ENCODE measurements around the gene KCNK4.

KCNK4 gene

DNA sequence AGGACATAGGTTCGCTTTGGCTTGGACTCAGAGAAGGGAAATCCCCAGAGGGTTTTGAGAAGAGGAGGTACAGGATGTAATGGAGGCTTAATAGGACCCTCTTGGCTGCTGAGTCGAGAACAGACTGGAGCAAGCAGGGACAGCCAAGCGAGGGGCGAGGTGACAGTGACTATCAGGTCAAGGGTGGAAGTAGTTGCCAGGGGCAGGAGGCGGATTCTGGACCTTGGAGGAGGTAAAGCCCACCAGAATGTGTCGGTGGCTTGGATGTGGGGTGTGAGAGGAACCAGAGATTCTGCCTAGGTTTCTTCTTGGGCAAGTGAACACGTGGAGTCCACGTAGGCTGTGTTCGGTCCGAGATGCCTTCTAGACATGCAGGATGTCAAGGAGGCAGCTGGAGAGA, 21.8 kb downstream of the KCNK4 start:
- TF ChIP-seq POLR2AphosphoS5 (IDR thresholded peaks at IDR 0.05; ENCODE audit: low read depth, low read length) = no peak
- TF ChIP-seq TAF1 (IDR thresholded peaks at IDR 0.05; ENCODE audit: borderline replicate concordance, insufficient read depth, low read length) = no peak
- no peak for TF ChIP-seq FOXP2 (optimal IDR thresholded peaks at IDR 0.05; ENCODE audit: borderline replicate concordance, extremely low read depth, extremely low read length, insufficient read depth)

DNA sequence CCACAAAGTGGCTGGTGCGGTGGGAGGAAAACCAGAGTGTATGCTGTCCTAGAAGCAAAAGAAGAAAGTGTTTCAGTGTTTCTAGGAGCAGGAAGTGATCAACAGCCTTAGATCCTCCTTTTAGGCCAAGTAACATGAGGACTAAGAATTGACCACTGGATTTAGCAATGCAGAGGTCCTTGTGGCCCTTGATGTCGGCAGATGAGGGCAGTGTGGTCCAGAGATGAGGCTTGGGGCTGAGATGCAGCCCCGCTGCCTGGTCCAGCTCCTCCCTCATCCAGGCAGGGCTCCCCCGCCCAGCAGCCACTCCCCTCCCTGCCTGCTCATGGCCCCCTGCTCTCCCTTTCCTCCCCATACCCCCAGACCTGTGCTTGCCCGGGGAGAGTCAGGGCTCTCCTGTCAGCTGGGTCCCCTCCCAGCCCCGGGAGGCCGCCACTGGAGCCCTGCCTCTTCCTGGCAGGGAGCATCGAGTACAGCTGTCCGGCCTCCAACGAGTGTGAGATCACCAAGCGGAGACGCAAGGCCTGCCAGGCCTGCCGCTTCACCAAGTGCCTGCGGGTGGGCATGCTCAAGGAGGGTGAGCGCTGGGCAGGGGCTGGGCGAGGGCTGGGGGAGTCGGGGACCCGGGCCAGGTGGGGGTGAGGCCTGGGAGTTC, 22.5 kb downstream of the KCNK4 start:
- no peak for TF ChIP-seq POLR2AphosphoS5 (IDR thresholded peaks at IDR 0.05; ENCODE audit: low read depth, low read length)
- TF ChIP-seq TAF1 (IDR thresholded peaks at IDR 0.05; ENCODE audit: borderline replicate concordance, insufficient read depth, low read length) = no peak
- no peak for TF ChIP-seq SIN3A (IDR thresholded peaks at IDR 0.05; ENCODE audit: borderline replicate concordance, insufficient read depth, low read length)

DNA sequence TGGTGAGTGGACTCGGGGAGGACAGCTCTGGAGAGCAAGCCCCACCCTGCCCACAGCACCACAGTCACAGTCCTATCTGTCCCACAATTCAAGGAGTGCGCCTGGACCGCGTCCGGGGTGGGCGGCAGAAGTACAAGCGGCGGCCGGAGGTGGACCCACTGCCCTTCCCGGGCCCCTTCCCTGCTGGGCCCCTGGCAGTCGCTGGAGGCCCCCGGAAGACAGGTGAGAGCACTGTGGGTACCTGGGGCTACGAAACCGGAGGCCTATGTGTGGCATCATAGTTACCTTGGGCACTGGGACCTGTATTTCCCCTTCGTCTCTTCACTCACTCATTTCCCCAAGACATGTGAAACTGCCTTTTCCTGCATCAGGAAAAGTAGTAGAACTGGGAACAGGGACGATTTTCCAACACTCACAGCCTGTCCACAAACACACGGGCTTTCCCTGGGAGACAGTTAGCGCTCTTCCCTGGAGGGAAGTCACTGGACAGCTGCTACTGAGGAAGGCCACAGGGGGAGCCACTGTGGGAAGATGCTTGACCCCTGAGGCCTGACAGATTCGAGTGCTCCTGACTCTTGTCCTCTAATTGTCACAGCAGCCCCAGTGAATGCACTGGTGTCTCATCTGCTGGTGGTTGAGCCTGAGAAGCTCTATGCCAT, 23.2 kb downstream of the KCNK4 start:
- TF ChIP-seq SIN3A (IDR thresholded peaks at IDR 0.05; ENCODE audit: borderline replicate concordance, insufficient read depth, low read length) = no peak

DNA sequence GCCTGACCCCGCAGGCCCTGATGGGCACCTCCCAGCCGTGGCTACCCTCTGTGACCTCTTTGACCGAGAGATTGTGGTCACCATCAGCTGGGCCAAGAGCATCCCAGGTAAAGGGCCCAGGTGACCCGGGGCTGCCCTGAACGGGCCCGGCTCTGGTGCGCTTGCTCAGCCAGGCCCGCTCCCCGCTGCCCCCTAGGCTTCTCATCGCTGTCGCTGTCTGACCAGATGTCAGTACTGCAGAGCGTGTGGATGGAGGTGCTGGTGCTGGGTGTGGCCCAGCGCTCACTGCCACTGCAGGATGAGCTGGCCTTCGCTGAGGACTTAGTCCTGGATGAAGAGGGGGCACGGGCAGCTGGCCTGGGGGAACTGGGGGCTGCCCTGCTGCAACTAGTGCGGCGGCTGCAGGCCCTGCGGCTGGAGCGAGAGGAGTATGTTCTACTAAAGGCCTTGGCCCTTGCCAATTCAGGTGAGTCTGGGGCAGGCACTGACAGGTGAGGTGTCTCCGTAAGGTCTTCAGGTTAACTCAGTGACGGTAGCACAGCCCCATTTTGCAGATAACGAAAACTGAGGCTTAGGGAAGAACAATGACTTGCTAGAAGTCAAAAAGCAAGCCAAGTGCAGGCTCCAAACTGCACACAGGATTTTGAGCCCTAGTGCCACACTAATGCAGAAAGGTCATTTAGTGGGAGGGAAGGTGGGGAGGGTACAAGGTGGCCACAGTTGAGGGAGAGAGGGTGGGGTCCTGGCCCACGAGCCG, 23.9 kb downstream of the KCNK4 start:
- TF ChIP-seq, protein P1, sequence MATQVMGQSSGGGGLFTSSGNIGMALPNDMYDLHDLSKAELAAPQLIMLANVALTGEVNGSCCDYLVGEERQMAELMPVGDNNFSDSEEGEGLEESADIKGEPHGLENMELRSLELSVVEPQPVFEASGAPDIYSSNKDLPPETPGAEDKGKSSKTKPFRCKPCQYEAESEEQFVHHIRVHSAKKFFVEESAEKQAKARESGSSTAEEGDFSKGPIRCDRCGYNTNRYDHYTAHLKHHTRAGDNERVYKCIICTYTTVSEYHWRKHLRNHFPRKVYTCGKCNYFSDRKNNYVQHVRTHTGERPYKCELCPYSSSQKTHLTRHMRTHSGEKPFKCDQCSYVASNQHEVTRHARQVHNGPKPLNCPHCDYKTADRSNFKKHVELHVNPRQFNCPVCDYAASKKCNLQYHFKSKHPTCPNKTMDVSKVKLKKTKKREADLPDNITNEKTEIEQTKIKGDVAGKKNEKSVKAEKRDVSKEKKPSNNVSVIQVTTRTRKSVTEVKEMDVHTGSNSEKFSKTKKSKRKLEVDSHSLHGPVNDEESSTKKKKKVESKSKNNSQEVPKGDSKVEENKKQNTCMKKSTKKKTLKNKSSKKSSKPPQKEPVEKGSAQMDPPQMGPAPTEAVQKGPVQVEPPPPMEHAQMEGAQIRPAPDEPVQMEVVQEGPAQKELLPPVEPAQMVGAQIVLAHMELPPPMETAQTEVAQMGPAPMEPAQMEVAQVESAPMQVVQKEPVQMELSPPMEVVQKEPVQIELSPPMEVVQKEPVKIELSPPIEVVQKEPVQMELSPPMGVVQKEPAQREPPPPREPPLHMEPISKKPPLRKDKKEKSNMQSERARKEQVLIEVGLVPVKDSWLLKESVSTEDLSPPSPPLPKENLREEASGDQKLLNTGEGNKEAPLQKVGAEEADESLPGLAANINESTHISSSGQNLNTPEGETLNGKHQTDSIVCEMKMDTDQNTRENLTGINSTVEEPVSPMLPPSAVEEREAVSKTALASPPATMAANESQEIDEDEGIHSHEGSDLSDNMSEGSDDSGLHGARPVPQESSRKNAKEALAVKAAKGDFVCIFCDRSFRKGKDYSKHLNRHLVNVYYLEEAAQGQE (IDR thresholded peaks at IDR 0.05; ENCODE audit: insufficient read depth in 1 of 2, low read depth in 2 of 2, low read length in 2 of 2) = no peak
- TF ChIP-seq POLR2AphosphoS5 (IDR thresholded peaks at IDR 0.05; ENCODE audit: low read depth, low read length) (no peak), FOXP2 (optimal IDR thresholded peaks at IDR 0.05; ENCODE audit: borderline replicate concordance, extremely low read depth, extremely low read length, insufficient read depth) (no peak), TAF1 (IDR thresholded peaks at IDR 0.05; ENCODE audit: borderline replicate concordance, insufficient read depth, low read length) (no peak), SIN3A (IDR thresholded peaks at IDR 0.05; ENCODE audit: borderline replicate concordance, insufficient read depth, low read length) (no peak)

DNA sequence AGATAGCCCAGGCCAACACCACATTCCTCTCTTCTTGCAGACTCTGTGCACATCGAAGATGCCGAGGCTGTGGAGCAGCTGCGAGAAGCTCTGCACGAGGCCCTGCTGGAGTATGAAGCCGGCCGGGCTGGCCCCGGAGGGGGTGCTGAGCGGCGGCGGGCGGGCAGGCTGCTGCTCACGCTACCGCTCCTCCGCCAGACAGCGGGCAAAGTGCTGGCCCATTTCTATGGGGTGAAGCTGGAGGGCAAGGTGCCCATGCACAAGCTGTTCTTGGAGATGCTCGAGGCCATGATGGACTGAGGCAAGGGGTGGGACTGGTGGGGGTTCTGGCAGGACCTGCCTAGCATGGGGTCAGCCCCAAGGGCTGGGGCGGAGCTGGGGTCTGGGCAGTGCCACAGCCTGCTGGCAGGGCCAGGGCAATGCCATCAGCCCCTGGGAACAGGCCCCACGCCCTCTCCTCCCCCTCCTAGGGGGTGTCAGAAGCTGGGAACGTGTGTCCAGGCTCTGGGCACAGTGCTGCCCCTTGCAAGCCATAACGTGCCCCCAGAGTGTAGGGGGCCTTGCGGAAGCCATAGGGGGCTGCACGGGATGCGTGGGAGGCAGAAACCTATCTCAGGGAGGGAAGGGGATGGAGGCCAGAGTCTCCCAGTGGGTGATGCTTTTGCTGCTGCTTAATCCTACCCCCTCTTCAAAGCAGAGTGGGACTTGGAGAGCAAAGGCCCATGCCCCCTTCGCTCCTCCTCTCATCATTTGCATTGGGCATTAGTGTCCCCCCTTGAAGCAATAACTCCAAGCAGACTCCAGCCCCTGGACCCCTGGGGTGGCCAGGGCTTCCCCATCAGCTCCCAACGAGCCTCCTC, 24.8 kb downstream of the KCNK4 start:
- peak; percentile 13; the same call in 1 of the 2 replicates for TF ChIP-seq POLR2AphosphoS5 (IDR thresholded peaks at IDR 0.05; ENCODE audit: low read depth, low read length)

DNA sequence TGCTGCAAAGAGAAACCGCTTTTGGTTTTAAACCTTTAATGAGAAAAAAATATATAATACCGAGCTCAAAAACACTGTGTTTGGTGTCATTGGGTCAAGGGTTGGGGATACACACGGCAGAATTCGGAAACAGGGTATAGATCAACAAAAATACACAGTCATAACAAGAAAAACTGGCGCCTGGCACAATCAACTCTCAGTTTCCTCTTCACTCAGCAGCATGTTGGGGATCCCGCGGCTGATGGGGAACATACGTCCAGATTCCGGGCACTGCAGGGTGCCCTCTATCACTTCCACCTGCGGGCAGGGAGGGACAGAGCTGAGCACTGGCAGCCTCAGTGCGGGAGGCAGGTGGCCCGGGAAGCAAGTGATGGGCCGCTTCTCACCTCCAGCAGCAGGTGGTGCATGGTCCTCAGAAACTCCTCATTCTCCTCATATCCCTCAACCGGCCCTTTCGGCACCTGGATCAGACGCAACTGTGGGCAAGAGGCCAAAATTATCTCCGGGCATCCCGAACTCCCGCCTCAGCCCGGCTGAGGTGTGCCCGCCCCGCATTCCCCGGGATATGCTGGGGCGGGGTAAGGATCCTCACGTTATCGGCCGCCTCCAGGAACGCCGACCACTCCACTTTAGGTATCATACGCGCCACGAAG, 25.7 kb downstream of the KCNK4 start:
- TF ChIP-seq FOXP2 (optimal IDR thresholded peaks at IDR 0.05; ENCODE audit: borderline replicate concordance, extremely low read depth, extremely low read length, insufficient read depth) (no peak), TAF1 (IDR thresholded peaks at IDR 0.05; ENCODE audit: borderline replicate concordance, insufficient read depth, low read length) (no peak), POLR2AphosphoS5 (IDR thresholded peaks at IDR 0.05; ENCODE audit: low read depth, low read length) (no peak), SIN3A (IDR thresholded peaks at IDR 0.05; ENCODE audit: borderline replicate concordance, insufficient read depth, low read length) (no peak)
- TF ChIP-seq, protein P1 (IDR thresholded peaks at IDR 0.05; ENCODE audit: insufficient read depth in 1 of 2, low read depth in 2 of 2, low read length in 2 of 2) = no peak

All from PFSK-1 (cell line).